Motor neuron (in vitro differentiated cells): ENCODE results near the gene SV2B. TPM values are rescaled to one million over a fixed set of nuclear protein-coding genes. Genes with fewer than 3 reads are reported as not detected.

ENCODE experiments used
- total RNA-seq, 8 experiments: library from RNA; unstranded; fragments of 300-600 nt; gene quantifications; 2 replicates each; pipeline versions ENCODE4 v1.2.3 to v1.2.4, GENCODE V29; 2022

Gene SV2B
- total RNA-seq, 8 experiments from 2014 or later, result 0.63 to 117 (median 6.6) TPM

Other genes with a start within 250 kb of the SV2B start
- gene FURIN, start 231.7 kb upstream of the SV2B start, total RNA-seq, result 10 to 100 TPM in 4 of 8 experiments, 1 to 10 TPM in 4; 4.6 to 32.3 (median 14.7) TPM
- 1 to 10 TPM in 4 of 8 experiments, under 1 TPM in 4; 0.42 to 5.5 (median 1.3) TPM for gene FES, start 215.8 kb upstream of the SV2B start, total RNA-seq
- 10 to 100 TPM in 7 of 8 experiments, 1 to 10 TPM in 1; 7.7 to 37.7 (median 26.0) TPM for gene MAN2A2, start 197.0 kb upstream of the SV2B start, total RNA-seq
- gene HDDC3, start 167.7 kb upstream of the SV2B start, total RNA-seq, result 10 to 100 TPM; 10.1 to 22.4 (median 13.6) TPM
- gene UNC45A, start 165.0 kb upstream of the SV2B start, total RNA-seq, result 10 to 100 TPM; 25.8 to 65.6 (median 35.1) TPM
- gene RCCD1, start 145.4 kb upstream of the SV2B start, total RNA-seq, result 10 to 100 TPM in 2 of 8 experiments, 1 to 10 TPM in 6; 5.7 to 16.8 (median 6.7) TPM
- gene PRC1, start 105.7 kb upstream of the SV2B start, total RNA-seq, result 100 to 1,000 TPM in 2 of 8 experiments, 10 to 100 TPM in 5, 1 to 10 TPM in 1; 1.7 to 118 (median 15.6) TPM
- 10 to 100 TPM; 12.1 to 23.9 (median 17.5) TPM for gene VPS33B, start 77.7 kb upstream of the SV2B start, total RNA-seq